ENCODE data around the gene ZFAND3.

Gene ZFAND3

GRCh38 chr6:38179300-38179699 is 359.8 kb downstream of the ZFAND3 start:
- DNase-seq (ENCODE audit: low read depth in 2 of 3, low spot score in 2 of 3), result no peak

GRCh38 chr6:38179794-38180430 is 360.4 kb downstream of the ZFAND3 start:
- DNase-seq (ENCODE audit: low read depth in 2 of 3, low spot score in 2 of 3), result no peak

GRCh38 chr6:38180586-38180985 is 361.1 kb downstream of the ZFAND3 start:
- DNase-seq (ENCODE audit: low read depth in 2 of 3, low spot score in 2 of 3), result no peak

- DNase-seq (ENCODE audit: low read depth in 2 of 3, low spot score in 2 of 3), result no peak
These were observed 362.9 kb downstream of the ZFAND3 start for GRCh38 chr6:38182426-38182825.

GRCh38 chr6:38183856-38184584 is 364.5 kb downstream of the ZFAND3 start:
- no peak for DNase-seq (ENCODE audit: low read depth in 2 of 3, low spot score in 2 of 3)

GRCh38 chr6:38184585-38185080 is 365.1 kb downstream of the ZFAND3 start:
- DNase-seq (ENCODE audit: low read depth in 2 of 3, low spot score in 2 of 3), result no peak

GRCh38 chr6:38185244-38185643 is 365.7 kb downstream of the ZFAND3 start:
- no peak for DNase-seq (ENCODE audit: low read depth in 2 of 3, low spot score in 2 of 3)

- DNase-seq (ENCODE audit: low read depth in 2 of 3, low spot score in 2 of 3), result no peak
These were observed 366.2 kb downstream of the ZFAND3 start for GRCh38 chr6:38185752-38186151.

GRCh38 chr6:38187325-38187724 is 367.8 kb downstream of the ZFAND3 start:
- DNase-seq (ENCODE audit: low read depth in 2 of 3, low spot score in 2 of 3), result no peak

- no peak for DNase-seq (ENCODE audit: low read depth in 2 of 3, low spot score in 2 of 3)
These were observed 368.5 kb downstream of the ZFAND3 start for GRCh38 chr6:38187811-38188590.

- no peak for DNase-seq (ENCODE audit: low read depth in 2 of 3, low spot score in 2 of 3)
These were observed 369.3 kb downstream of the ZFAND3 start for GRCh38 chr6:38188677-38189335.

- DNase-seq (ENCODE audit: low read depth in 2 of 3, low spot score in 2 of 3), result no peak
These were observed 371.9 kb downstream of the ZFAND3 start for GRCh38 chr6:38191418-38191817.

- DNase-seq (ENCODE audit: low read depth in 2 of 3, low spot score in 2 of 3), result no peak
These were observed 372.5 kb downstream of the ZFAND3 start for GRCh38 chr6:38192011-38192410.

GRCh38 chr6:38192487-38192886 is 373.0 kb downstream of the ZFAND3 start:
- no peak for DNase-seq (ENCODE audit: low read depth in 2 of 3, low spot score in 2 of 3)

GRCh38 chr6:38193051-38193450 is 373.5 kb downstream of the ZFAND3 start:
- no peak for DNase-seq (ENCODE audit: low read depth in 2 of 3, low spot score in 2 of 3)

- DNase-seq (ENCODE audit: low read depth in 2 of 3, low spot score in 2 of 3), result no peak
These were observed 374.2 kb downstream of the ZFAND3 start for GRCh38 chr6:38193481-38194281.

GRCh38 chr6:38194282-38194572 is 374.7 kb downstream of the ZFAND3 start:
- no peak for DNase-seq (ENCODE audit: low read depth in 2 of 3, low spot score in 2 of 3)

- no peak for DNase-seq (ENCODE audit: low read depth in 2 of 3, low spot score in 2 of 3)
These were observed 375.1 kb downstream of the ZFAND3 start for GRCh38 chr6:38194589-38194988.

GRCh38 chr6:38195113-38195635 is 375.6 kb downstream of the ZFAND3 start:
- no peak for DNase-seq (ENCODE audit: low read depth in 2 of 3, low spot score in 2 of 3)

- no peak for DNase-seq (ENCODE audit: low read depth in 2 of 3, low spot score in 2 of 3)
These were observed 378.7 kb downstream of the ZFAND3 start for GRCh38 chr6:38198219-38198618.
